CD4-positive, alpha-beta T cell treated with Interleukin-17A for 1 hour (primary cell): ENCODE measurements around the gene RAD52.
A peak's percentile ranks its signal among the peaks of the same experiment; 100 is the strongest.

ENCODE experiments used
- DNase-seq: peaks from one replicate; pipeline ENCODE4 v3.0.0-alpha.2; 2020

RAD52 gene

GRCh38 chr12:949453-950191 is at the start of gene RAD52:
RAD52 (minus strand) TSS chr12:949694; CDS start chr12:933058, 16,636 bp downstream.
- peak; percentile 97 for DNase-seq

- no peak for DNase-seq
Observed at GRCh38 chr12:998020-998874, 48.8 kb upstream of the RAD52 start.

- no peak for DNase-seq
Observed at GRCh38 chr12:997505-997904, 48.0 kb upstream of the RAD52 start.

- DNase-seq = no peak
Observed at GRCh38 chr12:996881-997280, 47.4 kb upstream of the RAD52 start.

- DNase-seq = no peak
Observed at GRCh38 chr12:992647-993046, 43.2 kb upstream of the RAD52 start.

- peak; percentile 47 for DNase-seq
Observed at GRCh38 chr12:991350-992333, 42.1 kb upstream of the RAD52 start.

GRCh38 chr12:990661-991349 is 41.3 kb upstream of the RAD52 start, which contains the start of gene ERC1:
ERC1 (plus strand) TSS chr12:991223; CDS start chr12:1027904, 36,681 bp downstream.
- DNase-seq = peak; percentile 86

- peak; percentile 47 for DNase-seq
Observed at GRCh38 chr12:989751-990660, 40.5 kb upstream of the RAD52 start.

GRCh38 chr12:989051-989450 is 39.6 kb upstream of the RAD52 start:
- DNase-seq = no peak

GRCh38 chr12:988646-989045 is 39.2 kb upstream of the RAD52 start:
- no peak for DNase-seq

GRCh38 chr12:981961-982360 is 32.5 kb upstream of the RAD52 start:
- no peak for DNase-seq

GRCh38 chr12:981176-981828 is 31.8 kb upstream of the RAD52 start:
- no peak for DNase-seq

- no peak for DNase-seq
Observed at GRCh38 chr12:979349-979748, 29.9 kb upstream of the RAD52 start.

- DNase-seq = no peak
Observed at GRCh38 chr12:977156-977555, 27.7 kb upstream of the RAD52 start.

- DNase-seq = no peak
Observed at GRCh38 chr12:976644-977043, 27.1 kb upstream of the RAD52 start.

- no peak for DNase-seq
Observed at GRCh38 chr12:974271-974862, 24.9 kb upstream of the RAD52 start.

GRCh38 chr12:971991-972390 is 22.5 kb upstream of the RAD52 start:
- DNase-seq = no peak

GRCh38 chr12:969821-970220 is 20.3 kb upstream of the RAD52 start:
- no peak for DNase-seq

GRCh38 chr12:968545-968944 is 19.1 kb upstream of the RAD52 start:
- no peak for DNase-seq

GRCh38 chr12:967641-968040 is 18.1 kb upstream of the RAD52 start:
- DNase-seq = no peak
